ENCODE data around the gene CSMD2. TPM values are rescaled to one million over a fixed set of nuclear protein-coding genes. Genes with fewer than 3 reads are reported as not detected.

The CSMD2 gene
- total RNA-seq, 1 donor from 2014 or later: 1.8 TPM

DNA sequence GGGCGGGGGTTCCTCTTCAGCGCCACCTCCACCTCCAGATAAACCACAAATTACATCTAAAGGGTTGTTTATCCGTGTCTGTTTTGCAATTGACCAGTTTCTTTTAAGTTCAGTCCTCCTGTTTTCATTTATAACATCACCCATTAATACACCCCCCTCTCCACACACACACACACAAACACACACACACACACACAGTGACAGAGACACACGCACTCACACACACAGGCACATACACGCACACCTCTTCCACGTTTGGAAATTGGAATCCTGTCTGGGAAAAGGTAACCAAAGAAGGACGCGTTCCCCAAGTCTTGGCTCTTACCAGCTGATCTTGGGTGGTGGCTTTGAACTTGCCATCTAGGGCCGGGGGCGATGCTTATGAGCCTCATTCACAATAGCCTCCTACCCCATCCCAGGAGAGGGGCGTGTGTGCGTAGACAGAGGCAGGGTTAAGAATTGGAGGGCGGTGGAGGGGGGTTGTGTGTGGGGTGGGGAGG lies 442 bp upstream of the CSMD2 start:
- H3K36me3 Mint-ChIP-seq: no peaks in the 10 kb centered on the region
- no peaks in the 10 kb centered on the region for H3K9me3 Mint-ChIP-seq

DNA sequence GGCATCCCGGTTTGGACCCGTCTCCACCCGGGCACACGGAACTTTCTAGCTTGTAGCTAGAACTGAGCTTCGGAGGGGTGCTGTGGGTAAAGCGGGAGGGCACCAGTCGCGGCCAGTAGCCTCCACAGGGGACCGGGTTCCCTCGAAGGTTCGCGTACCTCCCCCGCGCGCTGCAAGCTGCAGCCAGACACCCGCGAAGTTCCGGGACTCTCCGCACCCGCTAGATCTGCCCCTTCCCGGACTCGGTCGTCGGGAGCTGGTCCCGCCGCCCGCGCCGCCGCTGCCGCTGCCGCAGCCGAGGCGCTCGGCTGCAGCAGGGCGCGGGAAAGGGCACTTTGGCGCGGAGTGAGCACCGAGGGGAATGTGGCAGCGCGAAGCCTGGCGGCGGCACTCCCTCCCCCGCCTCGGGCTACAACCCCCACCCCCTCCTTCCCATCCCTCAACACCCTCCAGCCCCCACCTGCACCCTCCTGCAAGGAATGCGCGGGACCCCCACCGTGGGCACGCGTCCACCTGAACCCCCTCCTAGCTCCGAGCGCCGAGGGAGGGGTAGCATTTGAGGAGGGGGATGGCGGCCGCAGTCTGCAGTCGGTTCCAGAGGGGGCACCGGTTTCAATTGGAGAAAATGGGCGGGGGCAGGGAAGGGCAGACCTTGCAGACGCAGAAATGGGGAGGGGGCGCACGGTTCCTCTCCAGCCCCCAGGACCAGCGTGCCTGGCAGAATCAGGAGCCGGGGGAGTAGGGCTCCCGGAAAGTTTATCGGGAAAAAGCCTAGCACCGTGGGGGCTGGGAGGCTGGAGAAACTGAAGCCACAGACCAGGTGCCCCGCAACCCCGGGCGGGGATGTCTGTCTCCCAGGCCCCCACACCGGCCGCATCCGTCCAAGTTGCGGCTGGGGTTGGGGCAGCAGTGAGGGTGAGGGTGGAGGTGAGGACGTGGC lies 968 bp downstream of the CSMD2 start:
- Mint-ChIP-seq H3K9me3 (no peaks in the 10 kb centered on the region), H3K36me3 (no peaks in the 10 kb centered on the region), H3K4me1 (ENCODE audit: unreplicated experiment) (peaks cover 9% of the 10 kb centered on the region), H3K27ac (no peak overlapping the region), H3K27me3 (peaks cover 88% of the 10 kb centered on the region), H3K4me3 (peak overlapping the region; percentile 90)
- TF ChIP-seq, protein P1, sequence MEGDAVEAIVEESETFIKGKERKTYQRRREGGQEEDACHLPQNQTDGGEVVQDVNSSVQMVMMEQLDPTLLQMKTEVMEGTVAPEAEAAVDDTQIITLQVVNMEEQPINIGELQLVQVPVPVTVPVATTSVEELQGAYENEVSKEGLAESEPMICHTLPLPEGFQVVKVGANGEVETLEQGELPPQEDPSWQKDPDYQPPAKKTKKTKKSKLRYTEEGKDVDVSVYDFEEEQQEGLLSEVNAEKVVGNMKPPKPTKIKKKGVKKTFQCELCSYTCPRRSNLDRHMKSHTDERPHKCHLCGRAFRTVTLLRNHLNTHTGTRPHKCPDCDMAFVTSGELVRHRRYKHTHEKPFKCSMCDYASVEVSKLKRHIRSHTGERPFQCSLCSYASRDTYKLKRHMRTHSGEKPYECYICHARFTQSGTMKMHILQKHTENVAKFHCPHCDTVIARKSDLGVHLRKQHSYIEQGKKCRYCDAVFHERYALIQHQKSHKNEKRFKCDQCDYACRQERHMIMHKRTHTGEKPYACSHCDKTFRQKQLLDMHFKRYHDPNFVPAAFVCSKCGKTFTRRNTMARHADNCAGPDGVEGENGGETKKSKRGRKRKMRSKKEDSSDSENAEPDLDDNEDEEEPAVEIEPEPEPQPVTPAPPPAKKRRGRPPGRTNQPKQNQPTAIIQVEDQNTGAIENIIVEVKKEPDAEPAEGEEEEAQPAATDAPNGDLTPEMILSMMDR (conservative IDR thresholded peaks at IDR 0.05): no peak
- no peak for DNase-seq (ENCODE audit: extremely low spot score, unreplicated experiment)

More for the DNA sequence above, 442 bp upstream of the CSMD2 start:
- Mint-ChIP-seq H3K4me3 (peak overlapping the region; percentile 88), H3K4me1 (ENCODE audit: unreplicated experiment) (peaks cover 9% of the 10 kb centered on the region), H3K27me3 (peaks cover 88% of the 10 kb centered on the region), H3K27ac (peak overlapping the region; percentile 32)
- DNase-seq (ENCODE audit: extremely low spot score, unreplicated experiment): no peak
- TF ChIP-seq, protein P1 (conservative IDR thresholded peaks at IDR 0.05): no peak

DNA sequence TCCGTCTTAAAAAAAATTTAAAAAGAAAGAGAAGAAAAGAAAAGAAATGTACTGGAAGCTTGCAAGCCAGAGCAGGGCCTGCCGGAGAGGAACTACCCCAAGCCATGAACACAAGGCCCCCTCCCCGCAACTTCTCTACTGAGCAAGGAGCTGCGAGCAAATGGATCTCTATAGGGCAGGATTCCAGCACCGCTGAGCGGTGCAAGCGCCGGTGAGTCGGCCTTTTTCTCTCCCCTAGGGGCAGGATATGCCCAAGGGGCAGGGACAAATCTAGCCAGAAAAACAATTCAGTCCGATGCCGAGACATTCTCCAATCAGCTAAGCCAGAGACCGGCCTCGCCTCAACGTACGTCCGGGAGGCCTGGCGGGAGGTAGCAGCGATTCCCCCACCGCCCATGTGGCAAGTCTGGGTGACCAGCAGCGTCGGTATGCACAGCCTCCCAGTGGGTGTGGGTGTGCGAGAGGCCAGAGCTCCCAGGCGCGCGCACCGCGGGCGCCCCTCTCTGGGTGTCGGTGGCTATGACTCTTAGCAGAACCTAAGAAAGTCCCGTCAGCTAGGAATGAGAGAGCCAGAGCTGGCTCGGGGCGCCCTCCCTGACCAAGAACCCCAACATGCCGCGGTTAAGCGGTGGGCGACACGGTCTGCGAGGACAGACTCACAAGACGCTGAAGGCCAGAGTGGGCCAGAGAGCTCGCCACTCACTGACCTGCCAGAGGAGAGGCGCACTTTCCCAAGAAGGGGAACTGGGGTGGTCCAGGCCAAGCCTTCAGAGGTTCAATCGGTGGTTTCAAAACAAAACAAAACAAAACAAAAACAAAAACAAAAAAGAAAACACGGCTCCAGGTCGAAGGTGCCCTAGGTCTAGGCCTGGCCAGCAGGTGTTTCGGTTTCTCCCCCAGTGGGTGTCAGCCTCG lies 1.9 kb downstream of the CSMD2 start:
- H3K27ac Mint-ChIP-seq: peak overlapping the region; percentile 50
- H3K4me3 Mint-ChIP-seq: peak overlapping the region; percentile 90
- no peaks in the 10 kb centered on the region for H3K9me3 Mint-ChIP-seq
- peaks cover 9% of the 10 kb centered on the region for H3K4me1 Mint-ChIP-seq (ENCODE audit: unreplicated experiment)
- DNase-seq (ENCODE audit: extremely low spot score, unreplicated experiment): peak; percentile 75
- TF ChIP-seq, protein P1 (conservative IDR thresholded peaks at IDR 0.05): peak; percentile 76
- H3K27me3 Mint-ChIP-seq: peaks cover 88% of the 10 kb centered on the region
- H3K36me3 Mint-ChIP-seq: no peaks in the 10 kb centered on the region

DNA sequence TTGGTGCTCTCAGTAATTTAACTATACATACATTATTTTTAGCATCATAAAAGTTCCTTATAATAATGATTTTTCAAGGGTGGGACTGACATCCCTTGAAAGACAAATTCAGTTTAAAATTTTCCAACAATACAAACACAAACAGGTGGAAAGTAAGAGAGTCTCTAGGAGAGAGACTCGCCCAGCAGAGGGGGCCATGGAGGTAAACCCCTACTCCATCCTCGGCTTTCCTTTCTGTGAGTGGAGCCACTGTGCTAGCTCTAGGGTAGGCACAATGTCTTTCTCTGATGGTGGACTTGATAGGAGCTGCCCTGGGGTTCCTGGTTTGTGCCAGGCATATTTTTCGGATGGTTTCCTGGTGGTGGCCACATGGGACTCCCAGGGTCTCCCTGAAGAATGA lies 8.3 kb downstream of the CSMD2 start:
- Mint-ChIP-seq H3K4me3 (no peak overlapping the region), H3K4me1 (ENCODE audit: unreplicated experiment) (no peaks in the 10 kb centered on the region), H3K27me3 (peaks cover 54% of the 10 kb centered on the region), H3K9me3 (no peaks in the 10 kb centered on the region), H3K36me3 (no peaks in the 10 kb centered on the region), H3K27ac (no peak overlapping the region)
- DNase-seq (ENCODE audit: extremely low spot score, unreplicated experiment): no peak
- TF ChIP-seq, protein P1 (conservative IDR thresholded peaks at IDR 0.05): peak; percentile 31

DNA sequence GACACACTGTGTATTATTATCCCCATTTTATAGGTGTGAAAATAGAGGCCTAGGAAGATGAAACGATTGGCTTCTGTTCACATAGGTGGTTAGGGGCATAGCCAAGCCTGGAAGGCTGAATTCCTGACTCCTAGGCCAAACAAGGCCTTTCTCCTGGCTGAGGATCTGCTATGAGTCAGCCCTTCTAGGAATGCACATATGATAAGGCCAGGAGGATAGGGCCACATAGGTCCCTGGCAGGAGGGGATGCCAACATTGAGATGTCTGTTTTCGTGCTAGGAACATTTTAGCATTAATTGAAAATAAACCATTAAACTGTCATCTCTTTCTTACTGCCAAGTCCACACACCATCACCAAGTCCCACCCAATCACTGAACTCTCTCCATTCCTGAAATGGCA lies 9.2 kb downstream of the CSMD2 start:
- DNase-seq (ENCODE audit: extremely low spot score, unreplicated experiment): no peak
- Mint-ChIP-seq H3K27ac (no peak overlapping the region), H3K4me3 (no peak overlapping the region), H3K4me1 (ENCODE audit: unreplicated experiment) (no peaks in the 10 kb centered on the region), H3K36me3 (no peaks in the 10 kb centered on the region), H3K9me3 (no peaks in the 10 kb centered on the region), H3K27me3 (peaks cover 45% of the 10 kb centered on the region)
- TF ChIP-seq, protein P1 (conservative IDR thresholded peaks at IDR 0.05): no peak

All from type B pancreatic cell (in vitro differentiated cells).